HCT116 (cell line): ENCODE results near the gene MCUR1. TPM values are rescaled to one million over a fixed set of nuclear protein-coding genes. Genes with fewer than 3 reads are reported as not detected.
"Not testable (repeated sequence)": the region's sequence is repeated elsewhere in the genome, so short reads cannot be mapped to it uniquely, and the experiment has no call there.

Source experiments
- ATAC-seq: fragments of 200-7000 bp; cut with Tn5 transposase; 2 replicates; pipeline ENCODE4 v1.9.1; 2020; ENCODE audit warnings: mild to moderate bottlenecking, moderate library complexity
- BruUV-seq: library from RNA; stranded (reverse); fragments of 400-500 nt; replicated peaks from 2 replicates; lab custom pipeline; 2021; lab: Mats Ljungman, UMichigan
- CTCF ChIA-PET: fragments of 300-600 bp; sonication (Branson Sonifier 250); formaldehyde crosslinking; loops from one replicate; lab custom pipeline; 2021; ENCODE audit warnings: antibody characterized with exemption; lab: Charles Lee
- POLR2A ChIA-PET: fragments of 300-600, 350-600 bp; sonication (Branson Sonifier 250); formaldehyde crosslinking; loops from one replicate; lab custom pipeline; 2021; ENCODE audit warnings: antibody characterized with exemption; lab: Charles Lee
- RAD21 ChIA-PET, 2 experiments: fragments of 300-600 bp; sonication (Branson Sonifier 250); formaldehyde crosslinking; loops; one replicate each; lab custom pipeline; 2023; ENCODE audit warnings: low total read pairs in 2 of 2; ENCODE audit not compliant: uncharacterized antibody in 2 of 2, unreplicated experiment in 2 of 2, low non-redundant PET in 1 of 2; lab: Charles Lee
- DNase-seq: peaks from one replicate; pipeline ENCODE4 v3.0.0-alpha.2; 2010; ENCODE audit warnings: low read depth, low spot score
- H2AFZ ChIP-seq: fragments of 200-600 bp; shearing (Covaris generic), sonication (generic); 2 replicates; pipeline ENCODE4 v1.6.1; 2017; ENCODE audit warnings: low read depth, mixed run types, mixed read lengths, antibody characterized with exemption, low read length; ENCODE audit not compliant: poor library complexity, severe bottlenecking
- H3K27ac ChIP-seq: 2 replicates; pipeline ENCODE4 v1.5.1; 2012; ENCODE audit warnings: low read depth, low read length
- H3K27me3 ChIP-seq: fragments of 200-600 bp; sonication (generic); 2 replicates; pipeline ENCODE4 v1.6.1; 2016; ENCODE audit warnings: mixed run types, low read length, mixed read lengths; ENCODE audit not compliant: insufficient read depth
- H3K36me3 ChIP-seq, 2 experiments: fragments of 200-500 bp in 1 of 2; fragments of 200-600 bp in 1 of 2; sonication (Bioruptor generic) in 1 of 2; sonication (generic) in 1 of 2; 2 replicates each; pipeline versions ENCODE4 v1.5.1 to v1.6.1; 2014 to 2016; ENCODE audit warnings: low read length in 2 of 2, inconsistent platforms in 1 of 2, mixed read lengths in 1 of 2, mixed run types in 1 of 2; ENCODE audit not compliant: insufficient read depth in 2 of 2, control insufficient read depth in 1 of 2
- H3K4me1 ChIP-seq, 2 experiments: fragments of 200-600 bp in 1 of 2; sonication (generic) in 1 of 2; 2 replicates each; pipeline versions ENCODE4 v1.5.1 to v1.6.1; 2012 to 2017; ENCODE audit warnings: low read length in 2 of 2, inconsistent platforms in 1 of 2, mild to moderate bottlenecking in 1 of 2, mixed read lengths in 1 of 2, mixed run types in 1 of 2, moderate library complexity in 1 of 2; ENCODE audit not compliant: insufficient read depth in 2 of 2, control insufficient read depth in 1 of 2
- H3K4me2 ChIP-seq: fragments of 200-600 bp; sonication (generic); 2 replicates; pipeline ENCODE4 v1.6.1; 2017; ENCODE audit warnings: mixed run types, low read length, mixed read lengths
- H3K4me3 ChIP-seq, 2 experiments: fragments of 200-600 bp in 1 of 2; sonication (generic) in 1 of 2; replicated peaks in 1 of 2; 2 replicates each; pipeline ENCODE4 v1.5.1; 2011 to 2016; ENCODE audit warnings: low read length in 2 of 2, control low read depth in 1 of 2, low read depth in 1 of 2, mild to moderate bottlenecking in 1 of 2, mixed read lengths in 1 of 2, mixed run types in 1 of 2
- H3K79me2 ChIP-seq: fragments of 200-600 bp; sonication (generic); 2 replicates; pipeline ENCODE4 v1.6.1; 2017; ENCODE audit warnings: mild to moderate bottlenecking, mixed run types, low read length, moderate library complexity, mixed read lengths; ENCODE audit not compliant: insufficient read depth
- H3K9ac ChIP-seq: fragments of 200-600 bp; sonication (generic); 2 replicates; pipeline ENCODE4 v1.6.1; 2016; ENCODE audit warnings: low read length, mixed read lengths
- H3K9me2 ChIP-seq: fragments of 200-600 bp; sonication (generic), shearing (Covaris generic); 2 replicates; pipeline ENCODE4 v1.6.1; 2017; ENCODE audit warnings: mixed run types, mild to moderate bottlenecking, moderate library complexity; ENCODE audit not compliant: insufficient read depth
- H3K9me3 ChIP-seq, 2 experiments: fragments of 200-500 bp in 1 of 2; fragments of 200-600 bp in 1 of 2; sonication (Bioruptor generic) in 1 of 2; sonication (generic) in 1 of 2; 2 replicates each; pipeline ENCODE4 v1.6.1; 2014 to 2017; ENCODE audit warnings: low read length in 2 of 2, mixed read lengths in 2 of 2, inconsistent platforms in 1 of 2, low read depth in 1 of 2, mild to moderate bottlenecking in 1 of 2, mixed run types in 1 of 2, moderate library complexity in 1 of 2; ENCODE audit not compliant: control insufficient read depth in 1 of 2, insufficient read depth in 1 of 2
- H4K20me1 ChIP-seq: fragments of 200-600 bp; sonication (generic), shearing (Covaris generic); 2 replicates; pipeline ENCODE4 v1.6.1; 2017; ENCODE audit warnings: mixed run types, mild to moderate bottlenecking, moderate library complexity; ENCODE audit not compliant: insufficient read depth
- CBX3 ChIP-seq: IDR thresholded peaks from 2 replicates; pipeline ENCODE4 v1.6.1; 2012; ENCODE audit warnings: low read depth
- EGR1 ChIP-seq: IDR thresholded peaks from 2 replicates; pipeline ENCODE4 v1.6.1; 2012; ENCODE audit warnings: low read depth
- POLR2A ChIP-seq: IDR thresholded peaks from 2 replicates; pipeline ENCODE4 v1.7.0; 2011; ENCODE audit warnings: borderline replicate concordance; ENCODE audit not compliant: insufficient read depth, insufficient read length; ENCODE audit errors: extremely low read depth
- POLR2AphosphoS5 ChIP-seq: IDR thresholded peaks from 2 replicates; pipeline ENCODE4 v1.6.1; 2011; ENCODE audit warnings: mild to moderate bottlenecking, low read depth, low read length, moderate library complexity
- REST ChIP-seq: IDR thresholded peaks from 2 replicates; pipeline ENCODE4 v1.6.1; 2012; ENCODE audit warnings: low read depth
- intact Hi-C: fragments of 100-400 bp; cut with micrococcal nuclease; formaldehyde crosslinking; loops from 2 replicates; pipeline ENCODE4 v1.10.0; 2022
- total RNA-seq: library from RNA; stranded (reverse); gene quantifications from one replicate; pipeline ENCODE4 v1.2.1, GENCODE V29; 2021; ENCODE audit not compliant: unreplicated experiment
- TF ChIP-seq, protein P1 (sequence below): IDR thresholded peaks from 2 replicates; pipeline ENCODE4 v1.6.1; 2012

MCUR1 gene
- total RNA-seq, 1 experiment from 2014 or later, result 33.2 TPM

DNA sequence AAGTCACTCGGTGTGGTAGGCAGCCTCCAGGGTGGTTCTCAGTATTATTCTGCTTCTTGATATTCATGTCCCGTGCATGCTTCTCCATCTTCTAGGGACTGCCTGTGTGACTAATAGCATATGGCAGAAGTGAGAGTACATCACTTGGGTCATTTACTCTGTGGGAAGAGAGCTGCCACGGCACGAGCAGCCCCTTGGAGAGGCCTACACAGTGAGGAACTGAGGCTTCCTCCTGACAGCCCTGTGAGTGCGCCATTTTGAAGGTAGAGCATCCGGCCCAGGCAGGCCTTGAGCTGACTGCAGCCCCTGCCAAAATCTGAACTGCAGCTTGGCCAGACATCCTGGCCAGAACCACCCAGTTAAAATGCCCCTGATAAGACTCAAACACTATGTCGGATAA, 17.3 kb upstream of the MCUR1 start (continued):
- TF ChIP-seq POLR2AphosphoS5, result no peak
- no peak for TF ChIP-seq EGR1
- TF ChIP-seq CBX3, result no peak

GRCh38 chr6:13830803-13831202, 16.4 kb upstream of the MCUR1 start:
- H3K27me3 ChIP-seq, result no peaks in the 10 kb centered on the region
- H2AFZ ChIP-seq, result no peak overlapping the region
- intact Hi-C loops, result no loop called here
- H3K4me3 ChIP-seq, result no peak overlapping the region
- H3K9me2 ChIP-seq, result no peaks in the 10 kb centered on the region
- DNase-seq, result no peak
- no peak overlapping the region for H3K4me2 ChIP-seq
- no peak for ATAC-seq
- RAD21 ChIA-PET, result no interaction called here
- no peaks in the 10 kb centered on the region for H3K4me1 ChIP-seq
- CTCF ChIA-PET, result no interaction called here
- H4K20me1 ChIP-seq, result no peaks in the 10 kb centered on the region
- H3K27ac ChIP-seq, result no peak overlapping the region
- POLR2A ChIA-PET, result no interaction called here
- no peaks in the 10 kb centered on the region for H3K9me3 ChIP-seq
- TF ChIP-seq, protein P1, sequence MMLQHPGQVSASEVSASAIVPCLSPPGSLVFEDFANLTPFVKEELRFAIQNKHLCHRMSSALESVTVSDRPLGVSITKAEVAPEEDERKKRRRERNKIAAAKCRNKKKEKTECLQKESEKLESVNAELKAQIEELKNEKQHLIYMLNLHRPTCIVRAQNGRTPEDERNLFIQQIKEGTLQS, result no peak
- TF ChIP-seq POLR2A (no peak), REST (no peak)
- no TSS peak for BruUV-seq
- H3K79me2 ChIP-seq, result no peaks in the 10 kb centered on the region
- H3K9ac ChIP-seq, result no peak overlapping the region
- no peaks in the 10 kb centered on the region for H3K36me3 ChIP-seq

DNA sequence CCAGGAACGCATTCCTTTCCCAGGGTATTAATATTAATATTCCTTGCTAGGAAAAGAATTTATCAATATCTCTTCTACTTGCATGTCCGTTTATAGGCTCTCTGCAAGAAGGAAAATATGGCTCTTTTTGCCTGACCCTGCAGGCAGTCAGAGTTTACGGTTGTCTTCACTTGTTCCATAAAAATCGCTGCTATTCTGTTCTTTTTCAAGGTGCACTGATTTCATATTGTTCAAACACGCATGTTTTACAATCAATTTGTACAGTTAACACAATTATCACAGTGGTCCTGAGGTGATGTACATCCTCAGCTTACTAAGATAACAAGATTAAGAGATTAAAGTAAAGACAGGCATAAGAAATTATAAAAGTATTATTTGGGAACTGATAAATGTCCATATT, 15.1 kb upstream of the MCUR1 start:
- intact Hi-C loops, POLR2A ChIA-PET, DNase-seq, H3K27ac ChIP-seq, H2AFZ ChIP-seq, H3K9me3 ChIP-seq, H3K4me3 ChIP-seq, H3K4me2 ChIP-seq, BruUV-seq, H3K79me2 ChIP-seq, RAD21 ChIA-PET, H3K27me3 ChIP-seq, CTCF ChIA-PET, H3K4me1 ChIP-seq, H3K9me2 ChIP-seq, H3K36me3 ChIP-seq, H3K9ac ChIP-seq, ATAC-seq, H4K20me1 ChIP-seq: not testable (repeated sequence)

DNA sequence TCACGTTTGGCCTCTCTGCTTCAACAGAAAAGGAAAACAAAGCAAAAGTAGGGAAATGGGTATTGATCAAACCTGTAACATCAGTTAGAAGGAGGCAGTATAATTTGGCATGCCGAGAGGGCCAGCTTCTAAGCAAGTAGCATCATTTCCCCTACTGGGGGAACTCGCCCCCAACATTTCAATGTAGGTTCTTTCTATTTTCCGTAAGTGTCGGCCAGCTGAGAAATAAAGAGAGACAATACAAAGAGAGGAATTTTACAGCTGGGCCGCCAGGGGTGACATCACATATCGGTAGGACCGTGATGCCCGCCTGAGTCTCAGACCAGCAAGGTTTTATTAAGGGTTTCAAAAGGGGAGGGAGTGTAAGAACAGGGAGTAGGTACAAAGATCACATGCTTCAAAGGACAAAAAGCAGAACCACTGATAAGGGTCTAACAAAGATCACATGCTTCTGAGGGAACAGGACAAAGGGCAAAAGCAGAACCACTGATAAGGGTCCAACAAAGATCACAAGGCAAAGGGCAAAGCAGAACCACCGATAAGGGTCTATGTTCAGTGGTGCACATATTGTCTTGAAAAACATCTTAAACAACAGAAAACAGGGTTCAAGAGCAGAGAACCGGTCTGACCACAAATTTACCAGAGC, 14.4 kb upstream of the MCUR1 start:
- H3K9me3 ChIP-seq, DNase-seq, H3K36me3 ChIP-seq, H3K27me3 ChIP-seq, H3K4me1 ChIP-seq, intact Hi-C loops, CTCF ChIA-PET, H3K79me2 ChIP-seq, H3K4me3 ChIP-seq, H3K4me2 ChIP-seq, ATAC-seq, H2AFZ ChIP-seq, BruUV-seq, POLR2A ChIA-PET, H3K9ac ChIP-seq, H4K20me1 ChIP-seq, H3K27ac ChIP-seq, H3K9me2 ChIP-seq, RAD21 ChIA-PET: not testable (repeated sequence)
